Body of pancreas (tissue), 4 donors: Measurements from ENCODE around the gene TNFAIP8.

ENCODE experiments used
- CTCF ChIP-seq, 7 experiments: fragments of 450-650 bp in 4 of 7; fragments of 200-600 bp in 3 of 7; sonication (generic) in 3 of 7; IDR thresholded peaks; one replicate each; pipeline ENCODE4 v1.5.1; 2016 to 2019; ENCODE audit warnings: antibody characterized with exemption in 7 of 7
- POLR2A ChIP-seq, 3 donors: fragments of 450-650 bp; IDR thresholded peaks; one replicate each; pipeline ENCODE4 v1.6.1; 2016; ENCODE audit warnings: antibody characterized with exemption in 3 of 3, mild to moderate bottlenecking in 2 of 3

- TF ChIP-seq CTCF (IDR thresholded peaks at IDR 0.05) (peak in 3 of 7 experiments; percentile 21 to 32 (median 29)), POLR2A (IDR thresholded peaks at IDR 0.05) (no peak)
Observed at GRCh38 chr5:119315516-119315949, 40.3 kb upstream of the TNFAIP8 start.
